GM18907 (cell line): Measurements from ENCODE around the gene CELSR3.

ENCODE experiments used
- ATAC-seq: cut with Tn5 transposase; IDR thresholded peaks from one replicate; pipeline ENCODE4 v1.9.1; 2021; ENCODE audit warnings: mild to moderate bottlenecking, moderate library complexity; ENCODE audit not compliant: unreplicated experiment

The CELSR3 gene

DNA sequence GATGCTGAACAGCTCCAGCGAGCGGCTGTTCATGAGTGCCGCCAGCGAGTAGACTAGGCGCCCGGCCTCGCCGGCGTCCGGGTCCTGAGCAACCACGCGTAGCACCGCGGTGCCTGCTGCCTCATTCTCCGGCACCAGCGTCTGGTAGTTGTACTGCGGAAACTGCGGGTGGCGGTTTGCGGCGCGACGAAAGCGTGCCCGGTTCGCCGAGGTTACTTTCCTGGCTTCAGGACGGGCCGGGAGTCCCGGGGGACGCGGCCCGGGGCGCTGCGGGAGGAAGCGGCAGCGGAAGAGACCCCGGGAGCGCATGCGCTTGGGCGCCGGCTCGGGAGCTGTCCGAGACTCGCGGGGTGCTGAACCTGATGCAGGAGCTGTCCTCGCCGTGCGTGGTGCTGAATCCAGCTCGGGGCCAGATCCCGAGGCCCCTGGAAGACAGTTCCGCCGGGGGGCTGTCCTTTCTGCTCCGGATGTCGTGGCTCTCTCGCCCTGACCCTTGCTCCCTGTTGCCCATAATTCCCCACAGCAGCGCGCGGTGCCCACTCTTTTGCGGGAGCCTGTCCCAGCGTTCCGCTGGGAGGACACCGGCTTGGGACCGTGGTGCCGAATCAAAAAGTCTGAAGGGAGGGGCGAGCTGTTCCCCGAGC, 1.1 kb downstream of the CELSR3 start:
- peak; percentile 42 for ATAC-seq

DNA sequence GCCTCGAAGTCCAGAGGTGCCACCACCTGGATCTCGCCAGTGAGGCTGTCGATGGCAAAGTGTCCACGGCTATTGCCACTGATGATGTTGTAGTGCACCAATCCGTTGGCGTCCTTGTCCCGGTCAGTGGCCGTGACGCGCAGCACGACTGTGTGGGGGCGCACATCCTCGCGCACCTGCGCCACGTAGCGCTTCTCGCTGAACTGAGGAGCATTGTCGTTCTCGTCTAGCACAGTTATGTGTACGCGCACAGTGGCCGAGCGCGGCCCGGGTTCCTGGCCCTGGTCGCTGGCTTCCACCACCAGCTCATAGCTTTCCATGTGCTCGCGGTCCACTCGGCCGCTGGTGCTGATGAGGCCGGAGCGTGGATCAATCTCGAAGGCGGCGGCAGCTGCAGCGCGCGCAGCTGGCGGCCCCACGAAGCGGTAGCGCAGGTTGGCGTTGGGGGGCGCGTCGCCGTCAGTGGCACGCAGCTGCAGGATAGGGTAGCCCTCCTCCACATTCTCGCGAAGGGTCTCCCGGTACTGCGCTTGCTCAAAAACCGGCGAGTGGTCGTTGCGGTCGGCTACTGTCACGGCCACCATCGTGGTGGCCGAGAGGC, 1.8 kb downstream of the CELSR3 start:
- ATAC-seq: no peak

DNA sequence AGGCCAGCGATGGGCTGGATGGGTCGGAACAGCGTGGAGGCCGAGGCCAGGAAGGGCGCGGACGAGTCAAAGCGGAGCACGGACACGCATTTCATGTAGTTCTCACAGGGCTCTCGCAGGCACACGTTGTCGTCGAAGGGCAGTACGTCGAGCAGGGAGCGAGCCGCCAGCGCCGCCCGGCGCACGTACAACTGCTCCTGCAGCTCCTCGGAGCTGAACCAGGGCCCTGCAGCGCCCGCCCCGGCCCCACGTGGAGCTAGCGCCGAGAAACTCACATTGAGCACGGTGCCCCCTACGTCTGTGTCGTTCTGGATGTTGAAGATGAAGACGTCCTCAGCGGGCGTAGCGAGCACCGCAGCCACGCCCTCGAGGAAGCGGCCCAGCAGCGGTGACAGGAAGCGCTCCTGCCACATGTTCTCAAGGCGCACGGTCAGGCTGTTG, 5.8 kb downstream of the CELSR3 start:
- no peak for ATAC-seq

DNA sequence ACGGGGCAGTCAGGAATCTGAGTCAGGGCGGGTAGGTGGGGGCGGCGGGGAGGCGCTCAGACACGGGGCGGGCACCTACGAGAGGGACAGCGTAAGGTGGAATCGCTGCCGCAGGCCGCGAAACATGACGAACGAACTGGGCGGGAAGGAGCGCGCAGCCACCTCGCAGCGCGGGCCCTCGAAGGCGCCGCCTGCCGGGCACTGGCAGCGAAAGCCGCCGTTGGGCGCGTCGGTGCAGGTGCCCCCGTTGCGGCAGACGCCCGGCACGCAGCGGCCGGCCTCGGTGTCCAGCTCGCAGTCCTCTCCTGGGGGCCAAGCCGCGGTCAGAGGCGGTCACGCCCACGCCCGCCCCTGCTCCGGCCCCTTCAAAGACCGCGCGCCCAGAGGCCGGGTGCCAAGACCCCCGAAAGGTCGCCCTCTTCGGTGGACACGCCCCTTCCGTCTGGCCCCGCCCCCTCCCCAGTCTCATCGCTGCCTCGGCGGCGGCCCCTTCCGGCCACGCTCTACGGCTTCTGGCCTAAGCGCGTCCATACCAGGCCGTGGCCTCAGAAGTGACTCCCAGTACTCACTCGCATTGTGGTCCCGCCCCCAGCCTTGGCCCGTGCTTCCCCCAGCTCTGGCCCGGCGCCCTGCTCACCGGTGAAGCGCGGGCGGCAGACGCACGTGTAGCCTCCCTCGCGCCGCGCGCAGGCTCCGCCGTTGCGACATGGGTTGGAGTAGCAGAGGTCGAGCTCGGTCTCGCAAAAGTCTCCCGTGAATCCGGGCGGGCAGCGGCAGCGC, 6.4 kb downstream of the CELSR3 start:
- ATAC-seq: peak; percentile 45

DNA sequence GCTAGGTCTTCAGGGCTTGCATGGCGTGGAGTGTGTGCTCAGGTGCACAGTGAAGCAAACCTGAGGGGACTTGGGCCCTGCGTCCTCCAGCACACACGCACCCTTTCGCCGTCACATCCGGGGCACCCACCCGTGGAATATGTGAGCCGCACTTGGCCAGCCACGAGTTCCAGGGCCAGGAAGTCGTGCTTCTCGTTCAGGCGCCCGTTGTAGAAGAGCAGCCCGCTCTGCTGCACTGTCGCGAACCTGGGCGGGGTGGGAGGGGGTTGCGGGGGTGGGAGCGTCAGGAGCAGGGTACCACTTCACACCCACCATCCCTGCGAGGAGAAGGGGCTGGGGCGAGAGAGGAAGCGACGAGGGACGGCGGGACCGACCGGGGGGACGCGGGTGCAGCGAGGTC, 7.1 kb downstream of the CELSR3 start:
- ATAC-seq: no peak

DNA sequence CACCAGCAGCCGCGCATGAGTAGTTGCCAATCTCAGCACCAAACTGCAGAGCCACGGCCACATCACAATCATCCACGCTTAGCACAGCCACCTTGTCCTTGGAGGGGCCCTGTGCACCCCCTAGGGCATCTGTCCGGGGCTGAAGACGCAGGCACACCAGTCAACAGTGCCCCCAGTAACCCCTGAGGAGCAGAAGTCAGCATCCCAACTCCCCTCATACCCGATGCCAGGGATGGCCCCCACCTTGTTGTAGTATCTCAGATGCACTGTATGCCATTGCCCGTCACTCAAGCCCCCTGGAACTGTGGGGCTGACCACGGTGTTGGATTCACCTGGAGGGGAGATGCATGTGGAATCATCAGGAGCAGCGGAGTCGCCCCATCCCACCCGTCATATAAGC, 7.6 kb downstream of the CELSR3 start:
- ATAC-seq: no peak

DNA sequence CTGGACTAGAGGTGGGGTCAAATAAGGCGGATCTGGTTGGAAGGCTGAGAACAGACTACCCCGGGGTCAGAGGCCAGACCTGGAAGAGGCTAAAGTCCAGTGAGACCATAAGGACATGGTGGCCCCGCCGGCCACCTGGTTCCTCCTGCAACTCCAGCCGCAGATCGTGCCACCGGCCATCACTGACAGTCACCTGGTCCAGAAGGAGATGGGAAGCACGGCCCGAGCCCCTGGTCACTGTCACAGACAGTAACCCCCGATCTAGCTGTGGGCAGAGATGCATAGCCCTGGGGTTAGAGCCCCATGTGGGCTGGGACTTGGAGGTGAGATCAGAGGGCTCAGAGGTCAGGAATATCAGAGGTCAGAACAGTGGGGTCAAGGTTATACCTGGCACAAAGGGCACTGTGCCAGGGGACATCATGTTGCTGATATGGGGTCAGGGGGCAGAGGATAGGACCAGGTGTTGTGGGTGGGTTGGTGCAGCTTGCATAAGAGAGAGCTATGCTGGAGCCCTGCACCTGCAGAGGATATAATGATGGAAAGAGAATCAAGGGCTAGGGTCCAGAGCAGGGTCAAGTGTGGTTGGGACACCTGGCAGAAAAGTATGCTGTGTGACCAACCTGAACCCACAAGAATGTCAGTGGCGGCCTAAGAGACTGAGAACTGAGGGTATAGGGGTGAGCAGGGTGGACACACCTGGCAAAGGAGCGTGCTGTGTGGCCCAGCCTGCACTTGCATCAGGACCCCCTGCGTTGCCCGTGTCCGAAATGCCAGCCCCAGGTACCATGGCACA, 9.6 kb downstream of the CELSR3 start:
- no peak for ATAC-seq

DNA sequence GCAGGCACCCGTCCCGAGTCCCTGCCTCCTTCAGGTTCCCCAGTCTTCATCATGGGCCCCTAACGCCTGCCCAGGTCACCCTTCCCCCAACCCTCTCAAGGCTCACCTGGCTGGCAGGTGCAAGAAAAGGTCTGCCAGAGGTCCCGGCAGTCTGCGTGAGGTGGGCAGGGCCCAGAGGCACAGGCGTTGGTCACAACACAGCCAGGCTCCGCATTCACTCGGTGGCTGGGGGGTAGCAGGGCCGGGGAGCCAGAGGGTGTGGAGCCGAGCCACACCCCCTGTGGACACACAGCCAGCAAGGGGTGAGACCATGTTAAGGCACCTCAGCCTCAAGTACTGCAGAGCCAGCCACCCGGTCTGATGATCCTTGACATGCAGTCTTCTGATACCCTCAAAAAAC, 10.9 kb downstream of the CELSR3 start:
- no peak for ATAC-seq

DNA sequence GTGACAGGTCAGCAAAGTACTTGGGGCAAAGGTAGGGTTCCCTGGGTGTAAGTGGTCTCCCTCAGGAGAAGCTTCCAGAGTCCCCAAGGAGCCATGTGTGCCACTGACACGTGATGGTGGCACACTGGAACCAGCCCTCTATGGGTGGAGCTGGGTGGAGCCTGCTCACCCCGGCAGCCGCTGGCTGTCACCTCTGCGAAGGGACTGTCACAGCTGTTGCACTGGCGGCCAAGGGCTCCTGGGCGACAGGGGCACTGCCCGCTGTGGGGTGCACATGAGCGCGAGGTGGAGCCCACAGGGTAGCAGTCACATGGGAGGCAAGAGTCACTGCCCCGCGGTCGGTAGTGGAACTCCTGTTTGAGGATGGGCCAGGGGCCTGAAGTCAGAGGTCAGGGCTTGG, 12.0 kb downstream of the CELSR3 start:
- no peak for ATAC-seq

DNA sequence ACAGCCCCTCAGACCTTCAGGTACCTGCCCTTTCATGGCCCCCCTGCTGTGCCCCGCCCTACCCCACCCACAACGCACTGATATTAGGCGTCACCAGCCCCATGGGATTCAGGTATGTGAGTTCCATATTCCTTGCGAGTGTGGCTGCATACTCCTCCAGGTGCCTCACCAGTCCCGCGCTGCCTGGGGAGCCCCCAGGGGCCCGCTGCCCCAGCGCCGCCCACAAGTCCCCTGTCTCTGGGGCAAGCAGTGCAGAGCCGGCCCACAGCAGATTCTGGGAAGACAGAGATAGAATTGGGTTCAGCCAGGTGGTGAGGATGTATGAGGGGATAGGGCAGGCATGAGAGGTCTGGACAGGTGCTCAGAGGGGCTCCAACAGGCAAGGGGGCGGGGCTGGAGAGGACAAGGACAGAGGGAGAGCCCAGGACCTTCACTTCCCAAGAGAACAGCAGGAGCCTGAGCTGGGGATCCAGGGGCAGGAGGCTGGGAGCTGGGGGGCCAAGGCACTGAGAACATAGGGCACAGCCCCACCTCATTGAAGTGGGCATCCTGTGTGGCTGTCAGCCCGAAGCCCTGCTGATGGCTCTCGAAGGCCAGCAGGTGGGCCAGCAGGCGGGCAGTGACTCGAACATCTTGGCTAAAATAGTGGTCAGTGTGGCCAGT, 14.4 kb downstream of the CELSR3 start:
- no peak for ATAC-seq

DNA sequence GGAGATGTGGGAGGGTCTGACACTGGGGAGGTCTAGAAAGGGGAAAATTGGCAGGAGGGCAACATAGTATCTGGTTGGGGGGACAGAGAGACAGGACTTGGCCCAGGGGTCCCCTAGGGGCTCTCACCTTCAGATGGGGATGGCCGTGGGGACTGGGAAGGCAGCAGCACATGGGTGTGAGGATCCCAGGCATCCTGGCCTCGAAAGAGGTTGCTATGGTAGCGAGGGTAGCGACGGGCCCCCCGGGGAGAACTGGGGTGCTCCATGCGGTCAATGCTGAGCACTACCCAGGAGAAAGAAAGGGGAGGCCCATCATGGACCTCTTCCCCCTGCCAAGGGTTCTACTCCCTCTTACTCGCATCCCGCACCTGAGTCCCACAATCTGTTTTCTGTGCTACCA, 15.0 kb downstream of the CELSR3 start:
- no peak for ATAC-seq

DNA sequence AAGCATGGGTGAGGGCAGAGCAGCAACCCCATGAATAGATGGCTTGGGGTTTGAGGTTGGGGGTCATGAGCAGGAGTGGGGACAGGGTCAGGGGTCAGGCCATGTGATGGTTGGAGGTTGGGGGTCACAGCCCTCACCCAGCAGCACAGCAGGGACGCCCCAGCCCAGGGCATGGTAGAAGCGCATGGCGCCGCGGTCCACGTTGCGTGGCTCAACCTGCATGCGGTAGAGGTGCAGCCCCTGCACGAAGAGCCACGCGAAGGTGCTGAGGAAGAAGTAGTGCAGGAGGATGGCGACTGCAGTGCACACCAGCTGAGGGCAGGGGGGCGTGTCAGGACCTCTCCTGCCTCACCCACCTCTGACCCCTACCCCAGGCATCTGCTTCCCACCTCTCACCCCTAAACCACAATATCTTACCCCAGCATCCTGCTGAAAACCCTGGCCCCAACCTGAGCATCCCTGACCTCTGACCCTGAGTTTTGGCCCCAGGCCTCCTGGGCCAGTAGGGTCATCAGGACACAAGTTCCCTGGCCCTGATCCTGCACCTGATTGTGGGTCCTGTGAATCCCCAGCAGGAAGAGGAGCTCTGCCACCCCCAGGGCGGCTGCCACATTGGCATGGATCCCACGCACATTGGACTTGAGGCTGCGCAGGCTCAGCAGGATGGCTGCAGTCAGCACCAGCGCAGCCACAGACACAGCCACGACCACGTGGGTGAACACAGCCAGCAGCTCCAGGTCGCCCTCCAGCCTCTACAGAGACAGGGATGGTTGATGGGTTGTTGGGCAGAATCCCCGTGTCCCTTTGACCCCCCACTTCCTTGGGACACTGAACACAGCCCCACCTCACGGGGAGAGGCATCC, 17.6 kb downstream of the CELSR3 start:
- ATAC-seq: no peak

DNA sequence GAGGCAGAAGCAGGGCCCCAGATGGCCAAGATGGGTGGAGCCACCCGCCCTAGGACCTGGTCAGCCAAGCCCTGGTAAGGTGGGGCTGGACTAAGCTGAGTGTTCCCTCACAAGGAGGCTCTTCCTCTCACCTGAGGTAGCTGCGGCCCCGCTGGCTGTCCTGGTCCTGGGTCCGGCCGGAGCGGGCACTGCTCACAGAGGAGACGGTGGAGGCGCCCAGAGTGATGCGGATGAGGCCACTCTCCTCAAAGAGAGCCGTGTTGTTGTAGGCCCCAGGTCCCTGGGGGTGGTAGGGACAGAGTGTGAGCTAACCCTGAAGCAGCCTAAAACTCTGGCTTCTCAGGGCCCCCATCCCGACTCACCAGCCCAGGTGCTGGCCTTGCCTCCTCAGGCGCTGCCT, 20.1 kb downstream of the CELSR3 start:
- no peak for ATAC-seq

DNA sequence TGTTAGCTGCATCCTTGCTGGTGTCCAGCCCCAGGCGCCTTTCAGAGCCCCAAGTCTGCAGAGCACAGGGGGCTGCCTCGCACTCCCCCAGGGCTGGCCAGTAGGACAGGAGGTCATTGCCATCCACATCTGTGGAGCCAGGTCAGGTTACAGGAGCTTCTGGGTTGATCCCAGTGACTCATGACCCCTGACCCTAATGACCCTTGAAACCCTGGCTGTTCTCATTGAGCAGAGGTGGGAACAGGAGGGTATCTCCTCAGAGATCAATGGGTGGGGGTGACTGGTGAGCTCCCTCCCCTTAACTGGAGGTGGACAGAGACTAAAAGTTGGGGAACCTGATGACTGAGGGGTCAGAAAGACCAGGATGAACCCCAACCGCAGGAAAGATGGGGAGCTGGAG, 21.3 kb downstream of the CELSR3 start:
- ATAC-seq: no peak

DNA sequence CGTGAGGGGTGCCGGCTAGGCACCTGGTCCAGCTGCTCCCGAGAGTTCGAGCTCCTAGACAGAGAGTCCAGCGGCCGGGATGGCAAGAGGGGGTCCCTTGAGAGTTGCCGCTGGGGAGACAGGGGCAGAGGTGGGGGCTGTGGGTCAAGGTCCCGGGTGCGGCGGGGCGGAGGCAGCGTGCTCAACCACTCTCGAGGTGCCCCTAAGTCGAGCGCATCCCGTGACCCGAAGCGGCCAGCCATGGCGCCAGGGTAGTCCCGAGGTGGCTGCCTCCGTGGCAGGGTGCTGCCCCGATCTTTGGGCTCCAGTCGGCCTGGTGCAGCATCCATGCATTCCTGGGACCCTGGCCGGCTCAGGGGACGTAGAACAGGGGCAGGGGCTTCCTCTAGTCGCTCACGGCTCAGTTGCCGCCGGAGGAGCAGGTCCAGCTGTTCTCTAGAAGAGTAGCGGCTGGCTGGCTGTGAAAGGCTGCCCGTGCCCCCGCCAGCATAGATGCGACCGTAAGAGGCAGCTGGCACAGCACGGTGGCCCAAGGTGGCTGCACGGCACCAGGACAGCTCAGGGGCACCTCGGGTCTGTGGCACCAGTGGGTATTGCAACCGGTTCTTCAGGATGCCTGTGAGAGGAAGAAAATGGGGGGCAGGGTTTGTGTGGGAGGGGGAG, 22.6 kb downstream of the CELSR3 start:
- no peak for ATAC-seq

DNA sequence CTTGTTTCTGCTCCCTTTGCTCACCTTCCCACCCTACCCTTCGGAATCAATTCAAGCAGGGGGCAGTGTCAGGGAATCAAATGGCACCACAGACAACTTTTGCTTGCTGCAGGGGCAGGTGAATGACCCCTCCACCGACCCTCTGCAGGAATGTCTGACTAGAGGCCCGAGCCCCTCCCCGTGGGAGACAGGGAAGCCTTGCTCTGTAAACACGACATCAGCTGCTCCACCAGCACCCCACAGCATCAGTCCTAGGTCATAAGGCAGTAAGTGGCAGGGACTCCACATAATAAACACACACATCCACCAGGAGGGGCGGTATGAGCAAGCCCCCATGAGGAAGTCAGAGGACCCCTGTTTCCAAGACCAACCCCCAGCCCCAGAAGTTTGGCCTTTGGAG, 25.4 kb downstream of the CELSR3 start:
- no peak for ATAC-seq

DNA sequence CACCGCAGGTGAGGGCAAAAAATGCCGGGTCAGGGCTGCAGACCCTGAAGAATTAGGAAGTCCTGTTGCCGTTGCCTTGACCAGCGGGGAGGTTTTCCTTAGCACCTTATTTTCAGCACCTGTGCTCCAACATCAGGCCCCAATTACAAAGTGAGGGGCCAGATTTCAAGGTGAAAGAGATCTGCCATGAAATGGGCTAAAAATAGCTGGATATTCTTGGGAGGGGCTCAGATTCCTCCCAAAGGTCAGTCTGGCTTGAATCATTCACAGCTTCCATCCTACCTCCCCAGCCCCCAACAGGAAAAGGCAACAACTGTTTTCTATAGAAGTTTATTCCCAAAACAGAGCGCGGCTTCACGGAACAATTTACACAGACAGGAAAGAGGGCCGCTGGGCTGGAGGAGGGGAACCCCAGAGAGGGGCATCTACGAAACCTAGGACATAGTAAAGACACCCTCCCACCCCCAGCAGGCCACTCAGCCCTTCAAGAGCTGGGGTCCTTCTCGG, 26.5 kb downstream of the CELSR3 start:
- no peak for ATAC-seq

DNA sequence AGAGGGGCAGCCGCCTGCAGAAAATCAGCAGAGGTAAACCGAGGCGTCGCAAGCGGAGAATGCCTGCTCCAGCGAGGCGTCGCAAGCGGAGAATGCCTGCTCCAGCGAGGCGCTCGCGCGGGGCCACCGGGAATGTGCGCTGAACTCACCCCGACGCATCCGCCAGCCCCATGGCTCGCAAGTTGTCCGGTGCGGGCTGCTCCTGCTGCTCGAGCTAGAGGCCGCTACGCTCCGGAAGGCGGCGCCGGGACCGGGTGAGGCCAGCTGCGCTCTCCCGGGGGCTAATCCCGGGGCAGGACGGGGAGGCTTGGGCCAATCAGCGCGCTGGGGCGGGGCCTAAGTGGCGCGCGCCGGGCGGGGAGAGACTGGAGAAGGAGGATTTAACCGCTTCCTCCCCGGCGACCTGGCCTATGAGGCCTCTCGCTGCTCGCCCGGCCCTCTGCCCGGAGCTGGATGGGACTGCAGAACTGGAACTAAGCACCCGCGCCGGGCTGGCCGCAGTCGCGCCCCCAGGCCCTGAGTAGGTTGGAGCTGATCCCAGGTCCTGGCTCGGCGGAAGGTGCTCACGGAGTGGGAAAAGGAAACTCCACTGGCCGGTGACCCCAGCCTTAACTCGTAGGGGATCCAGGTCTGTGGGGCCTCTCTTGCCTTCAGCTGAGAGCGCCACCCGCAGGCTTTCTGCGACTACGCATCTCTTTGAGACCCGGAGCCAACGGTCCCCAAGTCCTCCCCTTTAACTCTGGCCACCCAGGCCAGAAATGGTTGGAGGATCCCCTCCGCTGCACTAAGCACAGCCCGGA, 27.3 kb downstream of the CELSR3 start, which contains the start of gene SLC26A6:
SLC26A6 (minus strand) TSS at position 240 of the 800 bp plus-strand sequence; CDS start at position 172, 68 bp downstream.
- ATAC-seq: peak; percentile 90
